Measurements from ENCODE around the gene RGS3.

- no peak for TF ChIP-seq EZH2 (IDR thresholded peaks at IDR 0.05)
- no peak for TF ChIP-seq YY1 (IDR thresholded peaks at IDR 0.05; ENCODE audit: extremely low read depth, insufficient replicate concordance, low read depth, low read length)
- TF ChIP-seq CTCF (IDR thresholded peaks at IDR 0.05 in 2 of 3, conservative IDR thresholded peaks at IDR 0.05 in 1 of 3; ENCODE audit: borderline replicate concordance in 1 of 3, insufficient read depth in 1 of 3, low read depth in 2 of 3, low read length in 2 of 3) = no peak
- no peak for TF ChIP-seq ATF3 (IDR thresholded peaks at IDR 0.05)
- TF ChIP-seq MAX (IDR thresholded peaks at IDR 0.05) = no peak
- TF ChIP-seq REST (IDR thresholded peaks at IDR 0.05; ENCODE audit: low read depth) = no peak
- TF ChIP-seq EZH2phosphoT487 (IDR thresholded peaks at IDR 0.05; ENCODE audit: borderline replicate concordance) = no peak
- no peak for TF ChIP-seq ELF1 (IDR thresholded peaks at IDR 0.05; ENCODE audit: borderline replicate concordance, low read depth)
- no peak for TF ChIP-seq SP1 (IDR thresholded peaks at IDR 0.05; ENCODE audit: low read depth)
- no peak for TF ChIP-seq POLR2A (IDR thresholded peaks at IDR 0.05; ENCODE audit: borderline replicate concordance, extremely low read depth, insufficient read depth, insufficient read length)
- TF ChIP-seq CEBPB (IDR thresholded peaks at IDR 0.05; ENCODE audit: low read depth) = no peak
- TF ChIP-seq JUND (IDR thresholded peaks at IDR 0.05) = no peak
- no peak for TF ChIP-seq RAD21 (IDR thresholded peaks at IDR 0.05; ENCODE audit: low read depth)
Observed at GRCh38 chr9:113632776-113633590, 169.5 kb downstream of the RGS3 start.
